GOT3 (cell line): ENCODE data around the gene TLR6.

Experiments used
- DNase-seq: peaks from one replicate; lab custom pipeline; 2025; ENCODE audit warnings: mixed read lengths; lab: John Stamatoyannopoulos, UW

TLR6 gene

GRCh38 chr4:38856524-38857337 is at the start of gene TLR6:
TLR6 (minus strand) TSS chr4:38856817; CDS start chr4:38829473, 27,344 bp downstream.
- no peak for DNase-seq

- DNase-seq = no peak
Observed at GRCh38 chr4:38905652-38906385, 49.2 kb upstream of the TLR6 start.

- DNase-seq = no peak
Observed at GRCh38 chr4:38904682-38905081, 48.1 kb upstream of the TLR6 start.

- DNase-seq = no peak
Observed at GRCh38 chr4:38904090-38904666, 47.6 kb upstream of the TLR6 start.

- no peak for DNase-seq
Observed at GRCh38 chr4:38902695-38903094, 46.1 kb upstream of the TLR6 start.

GRCh38 chr4:38902221-38902620 is 45.6 kb upstream of the TLR6 start:
- no peak for DNase-seq

GRCh38 chr4:38898245-38898644 is 41.6 kb upstream of the TLR6 start:
- DNase-seq = no peak

GRCh38 chr4:38896940-38897339 is 40.3 kb upstream of the TLR6 start:
- DNase-seq = no peak

- DNase-seq = no peak
Observed at GRCh38 chr4:38894322-38894982, 37.8 kb upstream of the TLR6 start.

- DNase-seq = no peak
Observed at GRCh38 chr4:38891051-38891983, 34.7 kb upstream of the TLR6 start.

- no peak for DNase-seq
Observed at GRCh38 chr4:38889143-38889542, 32.5 kb upstream of the TLR6 start.

- DNase-seq = no peak
Observed at GRCh38 chr4:38884254-38884653, 27.6 kb upstream of the TLR6 start.

GRCh38 chr4:38876636-38877035 is 20.0 kb upstream of the TLR6 start:
- DNase-seq = no peak

GRCh38 chr4:38873290-38873944 is 16.8 kb upstream of the TLR6 start:
- no peak for DNase-seq

- DNase-seq = no peak
Observed at GRCh38 chr4:38872620-38873019, 16.0 kb upstream of the TLR6 start.

- no peak for DNase-seq
Observed at GRCh38 chr4:38871593-38871992, 15.0 kb upstream of the TLR6 start.

- no peak for DNase-seq
Observed at GRCh38 chr4:38870098-38870808, 13.6 kb upstream of the TLR6 start.

- no peak for DNase-seq
Observed at GRCh38 chr4:38869511-38869910, 12.9 kb upstream of the TLR6 start.

- DNase-seq = no peak
Observed at GRCh38 chr4:38868059-38868960, 11.7 kb upstream of the TLR6 start.
